K562 (cell line): ENCODE data around the gene ORM1. TPM values are rescaled to one million over a fixed set of nuclear protein-coding genes. Genes with fewer than 3 reads are reported as not detected.

Experiments used
- CTCFL ChIP-seq: IDR thresholded peaks from 2 replicates; pipeline ENCODE4 v1.6.1; 2011; ENCODE audit warnings: borderline replicate concordance, low read depth, mild to moderate bottlenecking, moderate library complexity, low read length; ENCODE audit not compliant: insufficient read depth, poor library complexity, severe bottlenecking
- DMBX1 ChIP-seq: fragments of 250-450 bp; sonication (Bioruptor Pico); IDR thresholded peaks from 2 replicates; pipeline ENCODE4 v1.8.0; 2022; ENCODE audit warnings: inconsistent platforms, mild to moderate bottlenecking, moderate library complexity, borderline replicate concordance
- FOS ChIP-seq: IDR thresholded peaks from 3 replicates; pipeline ENCODE4 v1.6.1; 2011; ENCODE audit not compliant: insufficient read length; ENCODE audit errors: extremely low read depth
- HDAC3 ChIP-seq: fragments of 450-650 bp; IDR thresholded peaks from 2 replicates; pipeline ENCODE4 v1.6.1; 2018; ENCODE audit warnings: borderline replicate concordance, mild to moderate bottlenecking, moderate library complexity; ENCODE audit not compliant: partially characterized antibody
- HMG20B ChIP-seq: fragments of 250-450 bp; sonication (Bioruptor Pico); IDR thresholded peaks from 2 replicates; pipeline ENCODE4 v1.5.0; 2021; ENCODE audit warnings: mild to moderate bottlenecking
- ILK ChIP-seq: fragments of 450-650 bp; IDR thresholded peaks from 2 replicates; pipeline ENCODE4 v1.6.1; 2016; ENCODE audit warnings: missing genetic modification characterization, low read depth, mild to moderate bottlenecking, missing compliant biosample characterization, moderate library complexity, borderline replicate concordance
- IRF2 ChIP-seq: sonication (generic); formaldehyde crosslinking; IDR thresholded peaks from 2 replicates; pipeline ENCODE4 v1.8.1; 2022; ENCODE audit warnings: mild to moderate bottlenecking, missing genetic modification reagents
- MCM7 ChIP-seq, 2 experiments: fragments of 450-650 bp; IDR thresholded peaks; 2 replicates each; pipeline ENCODE4 v1.6.1; 2016 to 2018
- RAD21 ChIP-seq, 2 experiments: fragments of 250-450 bp in 1 of 2; fragments of 450-650 bp in 1 of 2; sonication (Bioruptor Pico) in 1 of 2; formaldehyde crosslinking in 1 of 2; IDR thresholded peaks in 1 of 2; conservative IDR thresholded peaks in 1 of 2; 2 replicates each; pipeline versions ENCODE4 v1.4.0 to v1.8.0; 2020 to 2022; ENCODE audit warnings: mild to moderate bottlenecking in 2 of 2, moderate library complexity in 1 of 2
- RBM15 ChIP-seq: fragments of 200-400 bp; formaldehyde crosslinking; IDR thresholded peaks from 2 replicates; pipeline ENCODE4 v1.6.1; 2018; ENCODE audit warnings: mild to moderate bottlenecking, low read length, moderate library complexity; ENCODE audit not compliant: insufficient read depth
- RBM25 ChIP-seq: fragments of 200-400 bp; formaldehyde crosslinking; IDR thresholded peaks from 2 replicates; pipeline ENCODE4 v1.6.1; 2018; ENCODE audit warnings: low read length, low read depth, moderate library complexity; ENCODE audit not compliant: severe bottlenecking
- ZBTB40 ChIP-seq, 2 experiments: fragments of 450-650 bp in 1 of 2; sonication (generic) in 1 of 2; formaldehyde crosslinking in 1 of 2; IDR thresholded peaks; 2 replicates each; pipeline versions ENCODE4 v1.7.1 to v1.9.0; 2016 to 2022; ENCODE audit warnings: inconsistent platforms in 1 of 2, mild to moderate bottlenecking in 1 of 2, missing genetic modification reagents in 1 of 2
- ZFP36 ChIP-seq: fragments of 150-350 bp; IDR thresholded peaks from 2 replicates; pipeline ENCODE4 v1.6.1; 2018; ENCODE audit warnings: low read length, low read depth; ENCODE audit not compliant: partially characterized antibody
- ZNF24 ChIP-seq: fragments of 450-650 bp; IDR thresholded peaks from 2 replicates; pipeline ENCODE4 v1.6.1; 2016
- ZNF436 ChIP-seq: fragments of 250-450, 450-650 bp; sonication (Bioruptor Pico); formaldehyde crosslinking; IDR thresholded peaks from 2 replicates; pipeline ENCODE4 v1.7.0; 2020; ENCODE audit warnings: mild to moderate bottlenecking
- ZNF445 ChIP-seq: fragments of 250-450 bp; sonication (Bioruptor Pico); IDR thresholded peaks from 2 replicates; pipeline ENCODE4 v1.4.0; 2020; ENCODE audit warnings: low read depth, mild to moderate bottlenecking, moderate library complexity
- polyA plus RNA-seq, 8 experiments: library from polyadenylated mRNA; depleted of rRNA in 4 of 8; stranded (reverse) in 5 of 8; unstranded in 3 of 8; fragments of >200 nt; fragmentation: Nextera tagmentation in 2 of 8; fragmentation: Illumina TruSeq in 1 of 8; extraction: Ambion mirVana in 2 of 8; extraction: Trizol in 1 of 8; gene quantifications; 2 replicates each; pipeline versions ENCODE4 v1.2.1 to v1.2.3, GENCODE V29; 2011 to 2014; ENCODE audit warnings: inconsistent platforms in 1 of 8, missing spikeins in 1 of 8
- total RNA-seq, 7 experiments: library from RNA; depleted of rRNA in 6 of 7; stranded (reverse); fragments of >200 nt in 6 of 7; fragmentation: Illumina TruSeq in 2 of 7; extraction: Trizol in 2 of 7; gene quantifications; 2 replicates each; pipeline versions ENCODE4 v1.2.1 to v1.2.3, GENCODE V29; 2011 to 2021; ENCODE audit warnings: low replicate concordance in 1 of 7

The ORM1 gene
- total and polyA plus RNA-seq, 9 of the 15 experiments (the other 6 are each of a cell fraction or from before 2014, with no cell fraction given) = 2.9 TPM; not detected in 8

- peak; percentile 64 for TF ChIP-seq CTCFL
- TF ChIP-seq ZNF436 (CRISPR knock-in tag) = no peak
- no peak for TF ChIP-seq DMBX1
- no peak for TF ChIP-seq MCM7 (IDR thresholded peaks at IDR 0.05)
- no peak for TF ChIP-seq ZBTB40 (IDR thresholded peaks at IDR 0.05)
- TF ChIP-seq ZBTB40 (CRISPR knock-in tag; IDR thresholded peaks at IDR 0.05) = no peak
- no peak for TF ChIP-seq ILK (tag)
- TF ChIP-seq RAD21 (CRISPR knock-in tag; conservative IDR thresholded peaks at IDR 0.05 in 1 of 2, IDR thresholded peaks at IDR 0.05 in 1 of 2) = peak; percentile 14 to 56; a peak in 2 of 4 replicates
- no peak for TF ChIP-seq IRF2
- TF ChIP-seq RBM25 = peak; percentile 73
- no peak for TF ChIP-seq FOS
- TF ChIP-seq ZNF445 (CRISPR knock-in tag) = no peak
- TF ChIP-seq ZFP36 = no peak
- TF ChIP-seq HMG20B (CRISPR knock-in tag) = no peak
- peak; percentile 65; the same call in 1 of the 2 replicates for TF ChIP-seq ZNF24
- no peak for TF ChIP-seq RBM15
- TF ChIP-seq HDAC3 = no peak
Measured at GRCh38 chr9:114339130-114339908, 16.4 kb downstream of the ORM1 start (continued).
